GM19468 (cell line): Measurements from ENCODE around the gene CANT1.
"Not testable (repeated sequence)": the region's sequence is repeated elsewhere in the genome, so short reads cannot be mapped to it uniquely, and the experiment has no call there.

Source experiments
- ATAC-seq: cut with Tn5 transposase; IDR thresholded peaks from one replicate; pipeline ENCODE4 v1.9.1; 2021; ENCODE audit warnings: mild to moderate bottlenecking, moderate library complexity, moderate number of reproducible peaks; ENCODE audit not compliant: unreplicated experiment; ENCODE audit errors: extremely low read depth

CANT1 gene

GRCh38 chr17:79028496-79029326, 19.1 kb upstream of the CANT1 start:
- ATAC-seq, result no peak

GRCh38 chr17:79027925-79028491, 18.4 kb upstream of the CANT1 start:
- no peak for ATAC-seq

DNA sequence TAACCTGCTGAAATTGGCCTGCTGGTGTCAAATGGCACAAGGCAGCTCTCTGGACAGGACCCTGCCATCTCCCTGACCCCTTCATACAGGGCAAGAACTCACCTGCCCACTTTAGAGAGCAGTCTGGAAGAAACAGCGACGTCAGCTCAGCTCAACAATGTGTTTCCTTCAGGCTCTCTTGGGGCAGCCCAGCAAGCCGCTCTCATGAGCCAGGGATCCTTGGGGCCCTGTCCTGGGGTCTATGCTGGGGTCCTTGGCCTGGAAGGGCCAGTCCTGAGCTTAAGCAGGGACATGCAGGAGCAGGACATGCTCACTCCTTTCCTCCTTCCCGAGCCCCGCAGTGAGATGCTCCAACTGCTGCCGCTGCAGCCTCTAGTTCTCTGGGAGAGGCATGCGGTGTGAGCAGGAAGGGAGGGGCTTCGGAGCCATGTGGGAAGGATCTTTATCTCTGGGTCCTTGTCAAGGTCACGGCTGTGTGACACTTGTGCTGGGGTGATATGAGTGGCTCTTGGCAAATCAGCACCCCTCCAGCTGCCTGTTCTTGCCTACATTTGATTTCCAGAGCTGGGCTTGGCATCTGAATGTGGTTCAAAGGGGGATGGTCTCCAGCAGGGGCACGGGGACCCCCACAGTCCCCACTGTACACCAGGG, 17.8 kb upstream of the CANT1 start:
- ATAC-seq, result no peak

GRCh38 chr17:79026376-79027273, 17.1 kb upstream of the CANT1 start:
- ATAC-seq, result no peak

- ATAC-seq, result no peak
These were observed 15.6 kb upstream of the CANT1 start for GRCh38 chr17:79024901-79025737.

GRCh38 chr17:79023886-79024771, 14.6 kb upstream of the CANT1 start, which contains the start of gene C1QTNF1:
TSS of gene C1QTNF1 (plus strand) at chr17:79024169. CDS start at chr17:79043969, 19,800 bp downstream.
- no peak for ATAC-seq

GRCh38 chr17:79023180-79023705, 13.7 kb upstream of the CANT1 start:
- ATAC-seq, result no peak

- ATAC-seq, result no peak
These were observed 13.0 kb upstream of the CANT1 start for GRCh38 chr17:79022507-79022991.

- not testable (repeated sequence) for ATAC-seq
These were observed 12.4 kb upstream of the CANT1 start for GRCh38 chr17:79021929-79022328.

DNA sequence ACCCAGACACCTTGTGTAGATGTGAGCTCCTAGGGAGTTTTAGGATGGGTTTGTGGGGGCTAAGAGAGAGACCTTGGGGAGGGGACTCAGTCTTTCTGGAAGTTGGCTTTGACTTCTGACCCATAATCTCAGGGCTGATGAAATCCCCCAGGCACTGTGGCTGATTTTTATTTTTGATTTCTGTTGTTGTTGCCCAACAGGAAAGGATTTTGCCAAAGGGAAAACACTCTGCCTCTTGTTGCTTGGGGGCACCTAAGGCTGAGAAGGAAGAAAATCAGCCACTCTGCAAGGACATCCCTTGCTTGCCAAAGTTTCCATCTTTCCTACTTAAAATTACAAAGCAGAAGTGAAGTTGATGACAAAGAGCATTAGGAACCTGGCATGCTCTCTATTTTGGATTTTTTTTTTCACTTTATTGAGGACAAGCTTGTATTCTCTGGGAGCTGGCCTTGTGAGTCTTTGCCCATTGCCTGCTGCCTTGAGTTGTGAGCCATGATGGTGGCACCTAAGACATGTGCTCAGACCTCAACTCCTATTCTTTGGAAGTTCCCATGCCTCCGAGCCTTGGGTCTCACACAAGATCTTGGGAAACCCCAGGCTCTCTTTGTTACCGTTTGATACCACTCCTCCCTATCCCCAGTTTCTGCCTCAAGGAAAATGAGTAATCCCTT, 11.2 kb upstream of the CANT1 start:
- ATAC-seq, result no peak

DNA sequence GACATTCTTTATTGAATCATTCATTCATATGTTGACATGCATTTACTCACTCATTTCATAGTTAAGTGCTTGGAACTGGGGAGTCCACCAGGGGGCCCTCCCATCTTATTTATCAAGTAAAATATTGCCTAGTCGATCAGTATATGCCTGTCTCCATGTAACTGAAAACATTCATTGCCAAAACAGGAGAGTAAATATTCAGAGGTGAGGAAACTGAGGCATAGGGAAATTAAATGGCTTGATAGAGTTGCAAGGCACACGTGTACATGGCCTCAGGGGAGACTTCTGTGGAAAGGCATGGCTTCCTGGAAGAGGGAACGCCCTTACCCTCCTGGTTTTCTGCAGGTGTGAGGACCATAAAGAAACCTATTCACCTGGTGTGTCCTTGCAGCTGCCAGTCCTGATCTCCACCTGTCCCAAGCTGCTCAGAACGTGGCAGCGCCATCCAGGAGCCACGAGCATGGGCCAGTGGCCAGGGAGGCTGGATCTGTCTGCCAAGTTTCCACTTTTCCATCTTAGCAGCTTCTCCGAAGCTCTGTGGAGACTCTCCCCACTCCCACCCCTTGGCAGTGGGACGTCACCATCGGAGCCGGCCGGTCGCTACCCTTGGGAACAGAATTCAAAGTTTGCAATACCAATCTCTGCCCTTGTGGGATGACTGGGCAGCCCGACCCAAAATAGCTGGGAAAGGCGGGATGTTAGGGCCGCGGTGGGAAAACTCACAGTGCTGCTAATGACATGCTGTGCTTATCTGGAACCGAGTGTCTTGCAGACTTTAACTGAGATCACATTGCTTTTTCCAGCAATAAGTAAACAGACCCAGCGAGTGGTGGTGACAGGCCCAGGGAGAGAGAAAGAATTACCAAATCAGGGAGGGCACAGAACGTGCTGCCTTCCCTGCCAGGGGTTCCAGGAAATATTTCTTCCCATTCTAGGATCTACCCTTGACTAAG, 10.3 kb upstream of the CANT1 start:
- ATAC-seq, result no peak

DNA sequence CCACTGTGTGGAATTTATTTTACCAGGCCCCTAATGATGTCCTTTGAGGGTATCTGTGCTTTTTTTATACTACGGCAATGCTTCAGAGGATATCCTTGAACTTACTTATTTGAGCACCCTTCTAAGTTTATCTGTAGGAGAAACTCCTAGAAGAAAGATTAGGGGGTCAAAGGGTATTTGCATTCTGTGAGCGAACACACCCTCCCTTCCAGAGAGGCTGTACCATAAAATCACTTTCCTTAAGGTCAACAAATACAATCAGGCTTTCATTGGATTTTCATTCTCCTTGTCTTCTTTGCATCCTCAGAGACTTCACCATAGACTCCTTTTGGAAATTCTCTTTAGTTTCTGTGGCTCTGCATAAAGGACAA, 9.7 kb upstream of the CANT1 start:
- no peak for ATAC-seq

GRCh38 chr17:79018370-79018695, 8.8 kb upstream of the CANT1 start:
- no peak for ATAC-seq

DNA sequence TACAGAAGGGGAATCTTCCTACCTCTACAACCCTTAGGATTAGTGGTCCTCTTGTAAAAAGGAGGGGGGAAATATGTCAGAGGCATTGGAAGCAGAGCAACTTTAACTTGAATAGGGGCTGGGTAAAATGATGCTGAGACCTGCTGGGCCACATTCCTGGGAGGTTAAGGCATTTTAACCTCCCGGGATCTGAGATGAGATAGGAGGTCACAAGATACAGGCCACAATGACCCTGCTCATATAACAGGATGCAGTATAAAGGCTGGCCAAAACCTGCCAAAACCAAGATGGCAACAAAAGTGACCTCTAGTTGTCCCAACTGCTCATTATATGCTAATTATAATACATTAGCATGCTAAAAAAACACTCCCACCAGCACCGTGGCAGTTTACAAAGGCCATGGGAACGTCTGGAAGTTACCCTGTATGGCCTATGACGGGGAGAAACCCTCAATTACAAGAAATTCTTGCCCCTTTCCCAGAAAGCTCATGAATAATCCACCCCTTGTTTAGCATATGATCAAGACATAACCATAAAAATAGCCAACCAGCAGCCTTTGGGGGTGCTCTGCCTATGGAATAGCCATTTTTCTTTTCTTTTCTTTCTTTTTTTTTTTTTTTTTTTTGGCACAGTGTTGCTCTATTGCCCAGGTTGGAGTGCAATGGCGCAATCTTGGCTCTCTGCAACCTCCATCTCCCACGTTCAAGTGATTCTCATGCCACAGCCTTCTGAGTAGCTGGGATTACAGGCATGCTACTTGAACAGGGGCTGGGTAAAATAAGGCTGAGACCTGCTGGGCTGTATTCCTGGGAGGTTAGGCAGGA, 8.2 kb upstream of the CANT1 start:
- no peak for ATAC-seq

DNA sequence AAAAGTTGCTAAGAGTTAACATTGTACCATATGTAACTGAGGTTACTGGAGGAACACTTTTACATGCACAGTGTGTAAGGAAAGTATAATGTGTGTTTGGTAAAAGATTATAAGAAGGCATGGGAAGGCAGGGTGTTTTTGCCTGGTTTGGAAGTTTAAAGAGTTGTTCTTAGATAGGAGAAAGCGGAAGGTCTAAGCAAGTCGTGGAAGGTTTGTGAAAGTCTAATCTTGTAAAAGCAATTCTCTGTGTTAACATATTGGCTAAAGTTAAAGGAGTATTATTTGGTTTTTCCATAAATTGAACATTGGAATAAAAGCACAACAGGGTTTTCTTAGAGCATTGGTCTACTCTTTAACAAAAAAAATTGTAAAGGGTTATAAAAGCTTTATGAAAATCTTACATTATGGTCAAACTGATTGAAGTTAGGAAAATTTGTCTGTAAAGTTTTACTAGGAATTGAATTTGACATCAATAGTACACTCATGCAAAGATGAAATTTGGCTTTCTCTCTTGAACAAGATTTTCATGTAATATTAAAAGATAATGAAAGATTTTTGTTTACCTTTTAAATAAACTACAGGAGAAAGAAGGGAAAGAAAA, 4.7 kb upstream of the CANT1 start:
- no peak for ATAC-seq
